GM12878 (cell line): ENCODE data around the gene NFYC. TPM values are rescaled to one million over a fixed set of nuclear protein-coding genes. Genes with fewer than 3 reads are reported as not detected.

Experiments used
- ATAC-seq: fragments of 200-7000 bp; cut with Tn5 transposase; 3 replicates; pipeline ENCODE4 v1.9.1; 2020; ENCODE audit warnings: mild to moderate bottlenecking, moderate library complexity
- BruUV-seq: library from RNA; stranded (reverse); fragments of 400-500 nt; replicated peaks from 2 replicates; lab custom pipeline; 2021; lab: Mats Ljungman, UMichigan
- CTCF ChIA-PET: fragments of 300-600 bp; sonication (Branson Sonifier 250); formaldehyde crosslinking; extraction: SDS; loops from one replicate; lab custom pipeline; 2021; ENCODE audit warnings: inconsistent platforms; lab: Yijun Ruan, JAX
- POLR2A ChIA-PET: fragments of 350-600 bp; formaldehyde crosslinking; extraction: SDS; loops from one replicate; lab custom pipeline; 2021; ENCODE audit warnings: inconsistent platforms; lab: Charles Lee
- RAD21 ChIA-PET: fragments of 300-600 bp; sonication (Branson Sonifier 250); formaldehyde crosslinking; loops from one replicate; lab custom pipeline; 2023; ENCODE audit warnings: antibody characterized with exemption; ENCODE audit not compliant: unreplicated experiment; lab: Charles Lee
- SMC1A ChIA-PET: fragments of 300-600 bp; sonication (Branson Sonifier 250); formaldehyde crosslinking; loops from one replicate; lab custom pipeline; 2023; ENCODE audit not compliant: unreplicated experiment, uncharacterized antibody; lab: Charles Lee
- DNase-seq: peaks from one replicate; pipeline ENCODE4 v3.0.0-alpha.2; 2011; ENCODE audit warnings: low read depth, low spot score
- FAIRE-seq: peaks from 3 replicates; lab custom pipeline; 2011; peaks lifted over from hg19 to GRCh38; lab: Jason Lieb, UNC
- H2AFZ ChIP-seq: 2 replicates; pipeline ENCODE4 v1.6.0; 2011; ENCODE audit warnings: low read depth, low read length, control low read depth; ENCODE audit not compliant: control insufficient read depth
- H3K27ac ChIP-seq: 2 replicates; pipeline ENCODE4 v1.5.1; 2011; ENCODE audit warnings: control low read depth; ENCODE audit not compliant: control insufficient read depth, insufficient read depth
- H3K27me3 ChIP-seq, 2 experiments: replicated peaks in 1 of 2; 2 replicates each; pipeline versions ENCODE4 v1.6.0 to v1.6.1; 2011; ENCODE audit warnings: low read length in 1 of 2; ENCODE audit not compliant: control insufficient read depth in 2 of 2, insufficient read depth in 2 of 2
- H3K36me3 ChIP-seq, 2 experiments: 2 replicates each; pipeline ENCODE4 v1.5.1; 2011; ENCODE audit warnings: low read length in 1 of 2; ENCODE audit not compliant: control insufficient read depth in 2 of 2, insufficient read depth in 2 of 2
- H3K4me1 ChIP-seq: 2 replicates; pipeline ENCODE4 v1.6.1; 2011; ENCODE audit warnings: mild to moderate bottlenecking, low read length, moderate library complexity, mixed read lengths; ENCODE audit not compliant: control insufficient read depth, insufficient read depth
- H3K4me2 ChIP-seq: 2 replicates; pipeline ENCODE4 v1.6.0; 2011; ENCODE audit warnings: control low read depth; ENCODE audit not compliant: control insufficient read depth, insufficient read depth
- H3K4me3 ChIP-seq: fragments of 200-600 bp; sonication (generic); 2 replicates; pipeline ENCODE4 v1.5.1; 2016
- H3K79me2 ChIP-seq: 2 replicates; pipeline ENCODE4 v1.6.0; 2011; ENCODE audit warnings: low read length; ENCODE audit not compliant: control insufficient read depth, insufficient read depth
- H3K9ac ChIP-seq: 2 replicates; pipeline ENCODE4 v1.8.0; 2011; ENCODE audit warnings: low read length, control low read depth, mixed read lengths; ENCODE audit not compliant: control insufficient read depth, insufficient read depth
- H3K9me3 ChIP-seq: replicated peaks from 3 replicates; pipeline ENCODE4 v1.5.1; 2011; ENCODE audit warnings: mild to moderate bottlenecking, low read length; ENCODE audit not compliant: control insufficient read depth, insufficient read depth
- H4K20me1 ChIP-seq: 2 replicates; pipeline ENCODE4 v1.6.0; 2011; ENCODE audit not compliant: control insufficient read depth, insufficient read depth
- BHLHE40 ChIP-seq, 2 experiments: fragments of 450-650 bp in 1 of 2; IDR thresholded peaks; 2 replicates each; pipeline ENCODE4 v1.6.1; 2011 to 2017; ENCODE audit warnings: low read depth in 2 of 2, borderline replicate concordance in 1 of 2, improper control_type of control experiment in 1 of 2, low read length in 1 of 2, mild to moderate bottlenecking in 1 of 2
- FOXM1 ChIP-seq: IDR thresholded peaks from 2 replicates; pipeline ENCODE4 v1.6.1; 2012; ENCODE audit warnings: low read depth, mild to moderate bottlenecking, inconsistent platforms, low read length, moderate library complexity
- HDGF ChIP-seq: fragments of 450-650 bp; IDR thresholded peaks from 2 replicates; pipeline ENCODE4 v1.6.1; 2016; ENCODE audit warnings: antibody characterized with exemption
- LARP7 ChIP-seq: fragments of 450-650 bp; IDR thresholded peaks from 2 replicates; pipeline ENCODE4 v1.6.1; 2017; ENCODE audit warnings: mild to moderate bottlenecking
- MLLT1 ChIP-seq: fragments of 450-650 bp; IDR thresholded peaks from 2 replicates; pipeline ENCODE4 v1.6.1; 2016; ENCODE audit warnings: mild to moderate bottlenecking
- NFYA ChIP-seq: IDR thresholded peaks from 2 replicates; pipeline ENCODE4 v1.6.1; 2011; ENCODE audit warnings: low read depth, mild to moderate bottlenecking, low read length, improper control_type of control experiment, borderline replicate concordance
- POLR2AphosphoS5 ChIP-seq: IDR thresholded peaks from 2 replicates; pipeline ENCODE4 v1.6.1; 2011; ENCODE audit warnings: mild to moderate bottlenecking, low read length, inconsistent platforms
- ZBED1 ChIP-seq: IDR thresholded peaks from 2 replicates; pipeline ENCODE4 v1.6.1; 2016; ENCODE audit warnings: borderline replicate concordance
- ZBTB40 ChIP-seq: fragments of 450-650 bp; IDR thresholded peaks from 2 replicates; pipeline ENCODE4 v1.6.1; 2016; ENCODE audit warnings: mild to moderate bottlenecking, moderate library complexity, borderline replicate concordance
- WGBS: methylation state at CpG from one replicate; pipeline ENCODE4 v1.1.6; 2016; ENCODE audit warnings: low lambda C conversion rate; ENCODE audit not compliant: insufficient replicate concordance, insufficient coverage; ENCODE audit errors: missing lambda C conversion rate; 5-methylcytosine and 5-hydroxymethylcytosine counted together
- in situ Hi-C: fragments of 300-500 bp; cut with MboI; formaldehyde crosslinking; loops from 9 replicates; pipeline ENCODE4 v1.14.3; 2018; ENCODE audit warnings: mixed read lengths
- intact Hi-C: fragments of 100-400 bp; cut with micrococcal nuclease; formaldehyde crosslinking; loops from one replicate; pipeline ENCODE4 v1.14.2; 2022; ENCODE audit not compliant: unreplicated experiment
- polyA plus RNA-seq, 11 experiments: library from polyadenylated mRNA; depleted of rRNA in 4 of 11; unstranded in 6 of 11; stranded (reverse) in 5 of 11; fragments of >200 nt; fragmentation: Nextera tagmentation in 4 of 11; fragmentation: Illumina TruSeq in 1 of 11; extraction: Ambion mirVana in 4 of 11; extraction: Trizol in 1 of 11; gene quantifications; 1 replicate in 1 of 11; 2 replicates in 10 of 11; pipeline versions ENCODE4 v1.2.1 to v1.2.3, GENCODE V29; 2011 to 2016; ENCODE audit warnings: inconsistent platforms in 2 of 11, missing spikeins in 2 of 11, low read depth in 1 of 11
- total RNA-seq, 4 experiments: library from RNA; depleted of rRNA in 3 of 4; stranded (reverse); fragments of >200 nt in 3 of 4; fragmentation: Illumina TruSeq in 1 of 4; extraction: Trizol in 1 of 4; gene quantifications; 2 replicates each; pipeline versions ENCODE4 v1.2.1 to v1.2.3, GENCODE V29; 2013 to 2021

The NFYC gene
- total and polyA plus RNA-seq, 10 of the 15 experiments (the other 5 are each of a cell fraction or from before 2014, with no cell fraction given): 4.3 to 84.2 (median 58.3) TPM

- no peak for TF ChIP-seq BHLHE40 (IDR thresholded peaks at IDR 0.05; ENCODE audit: borderline replicate concordance in 1 of 2, low read depth in 2 of 2, low read length in 1 of 2)
These were observed 98.3 kb downstream of the NFYC start (continued) for GRCh38 chr1:40789661-40790430.

GRCh38 chr1:40792036-40792435 lies 100.5 kb downstream of the NFYC start:
- no peak overlapping the region for H2AFZ ChIP-seq
- H3K9me3 ChIP-seq: no peaks in the 10 kb centered on the region
- no peak overlapping the region for H3K4me2 ChIP-seq
- no peak overlapping the region for H3K4me3 ChIP-seq
- H3K36me3 ChIP-seq: no peaks in the 10 kb centered on the region
- ChIA-PET CTCF (no interaction called here), RAD21 (no interaction called here), SMC1A (no interaction called here)
- no peak overlapping the region for H3K27ac ChIP-seq
- DNase-seq: no peak
- no peaks in the 10 kb centered on the region for H4K20me1 ChIP-seq
- intact Hi-C loops: no loop called here
- BruUV-seq: no TSS peak
- no peaks in the 10 kb centered on the region for H3K79me2 ChIP-seq
- peaks cover 17% of the 10 kb centered on the region for H3K4me1 ChIP-seq
- no peak for TF ChIP-seq FOXM1
- TF ChIP-seq, all 136 proteins: peak for 0
- H3K27me3 ChIP-seq: no peaks in the 10 kb centered on the region
- ATAC-seq (no peak), FAIRE-seq (no peak)
- POLR2A ChIA-PET: interaction anchor here (0.7 to 0.9 kb wide), 2 partner anchors 19 to 100 kb away, joined by 3 read pairs; partner anchors contain the start of gene NFYC
- in situ Hi-C loops: no loop called here
- 45% methylated on average over 7 of the region's 7 CpGs for WGBS
- H3K9ac ChIP-seq: no peak overlapping the region

- intact Hi-C loops (no loop called here), in situ Hi-C loops (no loop called here)
- RAD21 ChIA-PET: interaction anchor here (0.5 kb wide), 1 partner anchor 26 kb away, joined by 3 read pairs; no protein-coding TSS in a partner anchor
- POLR2A ChIA-PET: no interaction called here
- 55% methylated on average over 3 of the region's 3 CpGs for WGBS
- Histone ChIP-seq H3K27ac (no peak overlapping the region), H3K79me2 (no peaks in the 10 kb centered on the region), H3K4me1 (peaks cover 26% of the 10 kb centered on the region), H3K4me3 (no peak overlapping the region), H3K4me2 (no peak overlapping the region), H3K27me3 (no peaks in the 10 kb centered on the region), H2AFZ (no peak overlapping the region), H3K36me3 (no peaks in the 10 kb centered on the region), H3K9ac (no peak overlapping the region), H3K9me3 (no peaks in the 10 kb centered on the region), H4K20me1 (no peaks in the 10 kb centered on the region)
- no peak for ATAC-seq
- SMC1A ChIA-PET: interaction anchor here (3.2 kb wide), 1 partner anchor 15 kb away, joined by 13 read pairs; no protein-coding TSS in a partner anchor
- CTCF ChIA-PET: interaction anchor here (0.8 to 4.6 kb wide), 2 partner anchors 19 to 29 kb away, joined by 3 to 30 read pairs; no protein-coding TSS in a partner anchor
- no TSS peak for BruUV-seq
- DNase-seq: no peak
- FAIRE-seq: no peak
- TF ChIP-seq ZBTB40 (no peak), NFYA (no peak), POLR2AphosphoS5 (no peak), LARP7 (no peak), MLLT1 (no peak), HDGF (no peak), ZBED1 (no peak)
These were observed 102.1 kb downstream of the NFYC start for GRCh38 chr1:40793617-40794016.
